HG03575 (cell line): ENCODE data around the gene E2F2.
"Not testable (repeated sequence)": the region's sequence is repeated elsewhere in the genome, so short reads cannot be mapped to it uniquely, and the experiment has no call there.

ENCODE experiments used
- ATAC-seq: cut with Tn5 transposase; IDR thresholded peaks from one replicate; pipeline ENCODE4 v1.9.1; 2021; ENCODE audit not compliant: unreplicated experiment, insufficient number of reproducible peaks, low FRiP score; ENCODE audit errors: extremely low read depth

Gene E2F2

DNA sequence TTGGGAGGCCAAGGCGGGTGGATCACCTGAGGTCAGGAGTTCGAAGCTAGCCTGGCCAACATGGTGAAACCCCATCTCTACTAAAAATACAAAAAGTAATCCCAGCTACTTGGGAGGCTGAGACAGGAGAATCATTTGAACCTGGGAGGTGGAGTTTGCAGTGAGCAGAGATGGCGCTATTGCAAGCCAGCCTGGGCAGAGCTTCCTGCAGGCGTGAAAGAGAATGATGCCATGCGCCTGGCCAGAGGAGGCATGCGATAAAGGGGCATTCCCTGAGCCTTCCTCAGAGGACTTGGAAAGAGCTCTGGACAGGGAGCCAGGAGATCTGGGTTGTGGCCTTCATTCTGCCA, 3.2 kb downstream of the E2F2 start:
- ATAC-seq: no peak

DNA sequence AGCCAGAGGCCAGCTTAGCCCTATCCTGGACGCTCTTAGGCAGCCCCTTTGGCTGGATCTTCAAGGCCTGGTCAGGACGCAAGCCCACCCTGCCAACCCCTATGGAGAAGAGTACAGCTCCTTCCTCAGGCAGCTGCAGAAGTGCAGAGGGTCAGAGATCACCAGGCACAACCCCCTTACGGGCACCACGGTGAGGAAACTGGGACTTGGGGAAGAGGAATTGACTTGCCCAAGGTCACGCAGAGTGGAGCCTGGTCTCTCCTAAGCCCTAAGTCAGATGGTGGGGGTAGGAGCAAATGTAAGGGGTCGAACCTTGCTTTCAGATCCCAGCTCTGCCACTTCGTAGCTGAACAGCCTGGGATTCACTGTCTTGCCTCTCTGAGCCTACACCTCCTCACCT, 3.7 kb downstream of the E2F2 start:
- ATAC-seq: no peak

DNA sequence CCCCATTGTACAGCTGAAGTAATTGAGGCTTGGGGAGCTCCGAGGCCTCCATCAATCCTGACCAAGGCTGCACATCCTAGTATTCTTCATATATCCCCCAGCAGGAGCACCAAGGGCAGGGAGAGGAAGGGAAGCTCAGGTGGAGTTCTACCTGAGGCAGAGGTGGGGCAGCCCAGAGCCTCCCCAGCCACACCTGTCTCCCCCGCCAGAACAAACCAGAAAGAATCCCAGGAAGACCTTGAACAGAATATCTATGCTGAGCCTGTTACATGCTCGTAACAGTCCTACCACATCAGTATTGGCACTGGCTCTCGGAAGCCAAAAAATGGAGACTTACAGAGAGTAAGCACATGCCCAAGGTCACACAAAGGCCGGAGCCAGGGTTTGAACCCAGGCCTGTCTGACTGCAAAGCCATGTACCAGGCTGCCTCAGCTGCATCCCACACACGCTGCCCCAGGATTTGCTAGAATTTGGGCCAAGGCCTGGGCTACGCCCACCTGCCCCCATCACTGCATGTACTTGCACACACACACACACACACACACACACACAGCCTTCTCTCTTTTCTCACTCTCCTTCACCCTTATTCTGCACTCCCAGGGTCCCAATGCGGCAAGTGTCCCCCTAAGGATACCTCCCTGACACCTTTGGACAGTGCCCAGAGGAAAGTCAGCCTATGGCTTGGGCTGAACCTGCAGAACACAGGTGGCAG, 4.5 kb downstream of the E2F2 start:
- ATAC-seq: no peak

DNA sequence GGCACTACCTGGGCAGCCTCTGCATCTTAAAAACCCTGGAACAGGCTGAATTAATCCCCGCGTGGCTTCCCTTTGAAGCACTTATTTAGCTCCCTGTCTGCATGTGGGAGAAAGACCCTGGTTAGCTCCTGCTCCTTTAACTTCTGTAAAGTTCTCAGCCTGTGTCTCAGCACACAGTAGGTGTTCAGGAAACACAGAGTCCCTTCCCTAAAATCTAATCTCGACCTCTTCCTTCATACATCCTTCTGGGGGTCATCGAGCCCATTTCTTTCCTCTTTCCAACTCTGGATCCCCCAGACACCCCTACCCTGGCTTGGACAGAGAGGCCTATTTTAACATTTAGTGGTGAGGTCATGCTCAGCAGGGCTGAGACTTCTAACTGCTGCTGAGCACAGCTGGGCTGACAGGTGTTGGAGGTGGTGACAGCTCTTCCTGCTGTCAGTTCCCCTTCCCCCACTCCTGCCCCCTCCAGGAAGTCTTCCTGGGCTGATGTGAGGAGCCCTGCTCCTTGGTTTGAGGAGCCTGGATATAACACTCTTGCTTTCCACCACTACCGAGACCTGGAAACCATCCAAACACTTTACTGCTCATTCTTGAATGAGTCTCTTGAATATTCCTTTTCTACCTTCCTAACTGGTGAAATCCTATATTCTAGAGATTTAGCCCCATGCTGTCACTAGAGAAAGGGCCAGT, 5.3 kb downstream of the E2F2 start:
- ATAC-seq: no peak

DNA sequence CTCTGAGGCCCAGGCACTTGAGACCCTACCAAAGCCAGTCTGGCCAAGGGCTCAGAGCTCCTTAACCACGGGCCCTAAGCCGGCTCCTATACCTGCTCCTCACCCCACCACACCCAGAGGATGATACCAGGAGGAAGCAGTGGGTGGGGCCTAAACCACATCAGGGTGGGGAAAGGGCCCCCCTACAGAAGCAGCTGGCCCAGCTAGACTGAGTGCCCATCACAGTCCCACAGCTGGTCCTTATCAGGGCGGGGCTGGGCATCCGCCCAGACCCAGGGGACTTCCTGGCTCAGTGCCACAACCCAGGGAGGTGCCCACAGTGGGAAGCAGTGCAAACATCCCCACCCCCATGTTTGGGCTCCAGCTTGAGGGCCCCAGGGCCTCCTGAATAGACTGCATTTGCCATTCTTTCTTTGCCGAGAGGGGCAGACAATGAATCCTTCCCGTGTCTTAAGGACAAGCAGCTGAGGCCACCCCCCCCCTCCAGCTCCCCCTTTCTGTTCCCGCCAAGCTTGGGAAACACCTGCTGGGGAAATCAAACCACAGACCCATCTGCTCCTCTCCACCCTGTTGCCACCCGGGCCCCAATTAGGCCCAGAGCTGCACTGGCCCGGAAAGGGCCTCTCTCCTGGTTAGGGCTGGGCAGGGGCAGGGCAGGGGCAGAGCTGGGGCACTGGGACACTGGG, 6.2 kb downstream of the E2F2 start:
- ATAC-seq: no peak

DNA sequence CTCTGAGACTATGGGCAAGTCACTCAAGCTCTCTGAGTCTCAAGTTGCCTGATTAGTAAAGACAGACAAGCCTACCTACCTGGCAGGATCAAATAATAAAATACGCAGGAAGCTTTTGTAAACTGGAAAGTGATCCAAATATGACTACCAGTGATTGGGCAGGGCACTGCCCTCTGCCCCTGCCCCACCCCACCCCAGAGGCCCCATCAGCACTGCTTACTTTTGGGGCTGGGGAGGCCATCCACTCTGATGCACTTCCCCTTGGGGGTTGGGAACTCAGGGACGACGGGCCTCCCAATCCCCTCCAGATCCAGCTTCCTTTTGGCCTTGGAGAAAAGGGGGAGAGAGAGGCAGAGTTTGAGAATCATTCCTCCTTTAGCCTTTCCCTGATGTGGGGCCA, 6.9 kb downstream of the E2F2 start:
- no peak for ATAC-seq

DNA sequence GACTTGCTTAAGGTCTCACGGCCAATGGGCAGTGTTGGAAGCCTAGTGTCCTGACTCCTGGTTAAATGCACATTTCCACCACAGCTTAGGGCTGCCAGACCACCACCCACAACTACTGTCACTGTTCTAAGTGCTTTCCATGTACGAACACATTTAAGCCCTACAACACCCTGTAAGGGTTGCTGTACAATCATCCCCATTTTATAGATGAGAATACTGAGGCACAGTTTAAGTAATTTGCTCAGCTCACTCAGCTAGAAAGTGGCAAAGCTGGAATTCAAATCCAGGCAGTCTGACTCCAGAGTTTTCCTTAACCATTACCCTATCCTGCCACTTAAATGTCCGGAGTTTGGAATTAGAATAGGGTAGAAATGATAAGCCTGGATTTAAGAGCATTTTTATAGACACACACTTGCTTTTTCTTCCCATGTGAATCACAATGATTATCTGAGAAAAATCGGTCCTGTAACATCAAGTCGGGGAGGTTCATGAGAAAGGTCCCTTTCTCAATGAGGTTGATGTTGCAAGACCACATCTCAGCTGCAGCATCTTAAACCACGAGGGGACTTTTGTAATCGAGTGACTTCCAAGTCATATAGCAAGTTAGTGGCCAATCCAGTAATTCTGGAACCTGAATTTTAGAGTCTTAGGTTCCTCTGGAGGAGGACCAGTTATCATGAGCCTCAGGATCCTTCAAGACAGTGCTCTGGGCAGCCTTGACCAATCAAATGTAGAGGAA, 8.6 kb downstream of the E2F2 start:
- ATAC-seq: no peak

DNA sequence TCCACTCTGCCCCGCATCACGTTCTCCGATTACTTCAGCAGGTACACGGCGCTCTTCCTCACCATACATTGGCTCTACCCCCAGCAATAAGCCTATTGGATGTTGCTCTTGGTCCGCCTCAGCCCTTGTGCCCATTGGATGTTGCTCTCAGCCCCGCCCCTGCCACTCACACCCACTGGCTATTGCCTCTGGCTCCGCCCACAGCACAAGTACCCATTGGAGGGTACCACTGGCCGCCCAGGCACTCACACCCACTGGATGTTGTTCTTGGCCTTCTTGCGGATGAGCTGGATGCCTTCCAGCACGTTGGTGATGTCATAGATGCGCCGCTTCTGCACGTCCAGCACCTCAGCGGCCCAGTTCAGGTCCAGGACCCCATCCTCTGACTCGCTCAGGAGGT, 9.4 kb downstream of the E2F2 start:
- no peak for ATAC-seq

DNA sequence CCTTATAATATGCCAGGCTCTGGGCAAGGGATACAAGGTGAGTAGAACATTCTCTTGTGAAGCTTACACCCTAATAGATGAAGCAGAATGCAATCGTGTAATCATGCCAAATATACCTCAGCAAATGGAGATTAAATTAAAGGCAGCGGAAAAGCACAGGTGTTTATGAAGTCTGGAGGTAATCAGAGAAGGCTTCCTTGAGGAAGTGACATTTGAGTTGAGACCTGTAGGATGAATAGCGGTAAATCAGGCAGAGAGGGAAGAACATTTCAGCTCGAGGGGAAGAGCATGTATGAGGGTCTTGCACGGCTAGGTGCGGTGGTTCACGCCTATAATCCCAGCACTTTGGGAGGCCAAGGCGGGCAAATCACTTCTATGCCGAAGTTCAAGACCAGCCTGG, 13.5 kb downstream of the E2F2 start:
- ATAC-seq: no peak

DNA sequence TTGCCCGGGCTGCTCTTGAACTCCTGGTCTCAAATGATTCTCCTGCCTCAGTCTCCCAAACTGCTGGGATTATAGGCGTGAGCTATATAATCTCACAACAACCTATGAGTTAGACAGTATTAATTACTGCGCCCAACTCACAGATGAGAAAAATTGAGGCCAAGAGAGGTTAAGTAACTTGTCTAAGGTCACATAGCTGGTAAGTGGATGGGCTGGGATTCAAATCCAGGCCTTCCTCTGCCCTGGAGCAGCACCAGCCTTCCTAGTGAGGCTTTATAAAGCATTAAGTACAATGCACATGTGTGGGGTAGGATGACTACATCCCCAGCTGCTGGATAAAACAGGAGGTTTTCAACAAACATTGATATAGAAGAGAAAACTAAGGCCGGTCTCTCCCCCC, 15.1 kb downstream of the E2F2 start:
- no peak for ATAC-seq

DNA sequence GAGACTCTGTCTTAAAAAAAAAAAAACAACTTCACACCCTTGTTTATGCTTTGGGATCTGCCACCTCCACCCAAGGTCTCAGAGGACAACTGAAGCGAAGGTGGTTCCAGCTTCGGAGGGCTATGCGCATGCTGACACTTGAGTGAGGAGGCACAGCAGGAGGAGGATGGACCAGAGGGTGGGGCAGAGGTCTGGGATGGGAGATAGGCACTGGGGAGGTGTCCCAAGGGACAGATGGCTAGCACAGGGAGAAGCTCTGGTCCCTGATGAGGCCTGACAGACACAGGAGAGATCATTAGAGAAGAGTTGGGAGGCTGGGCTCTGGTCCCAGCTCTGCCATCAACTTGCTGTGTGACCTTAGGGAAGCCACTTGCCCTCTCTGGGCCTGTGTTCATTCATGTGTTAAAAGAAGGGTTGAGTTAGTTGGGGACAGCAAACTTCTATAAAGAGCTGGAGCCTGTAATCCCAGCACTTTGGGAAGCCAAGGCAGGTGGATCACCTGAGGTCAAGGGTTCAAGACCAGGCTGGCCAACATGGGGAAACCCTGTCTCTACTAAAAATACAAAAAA, 16.8 kb downstream of the E2F2 start:
- ATAC-seq: no peak

DNA sequence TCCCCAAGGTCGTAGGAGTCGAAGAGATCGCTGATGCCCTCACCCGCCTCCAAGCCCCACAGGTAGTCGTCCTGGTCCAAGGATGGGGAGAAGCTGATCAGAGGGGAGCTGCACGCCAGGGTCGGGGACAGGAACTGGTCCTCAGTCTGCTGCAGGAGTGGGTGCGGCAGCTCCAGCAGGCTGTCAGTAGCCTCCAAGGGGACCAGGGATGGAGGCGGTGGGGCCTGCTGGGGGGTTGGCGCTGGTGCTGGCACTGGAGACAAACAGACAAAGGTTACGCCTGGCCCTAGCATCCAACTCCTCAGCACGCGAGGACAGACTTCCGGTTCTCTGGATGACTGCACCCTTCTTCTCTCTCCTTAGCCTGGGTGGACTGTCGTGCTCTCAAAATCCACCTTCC, 21.1 kb downstream of the E2F2 start:
- ATAC-seq: no peak

DNA sequence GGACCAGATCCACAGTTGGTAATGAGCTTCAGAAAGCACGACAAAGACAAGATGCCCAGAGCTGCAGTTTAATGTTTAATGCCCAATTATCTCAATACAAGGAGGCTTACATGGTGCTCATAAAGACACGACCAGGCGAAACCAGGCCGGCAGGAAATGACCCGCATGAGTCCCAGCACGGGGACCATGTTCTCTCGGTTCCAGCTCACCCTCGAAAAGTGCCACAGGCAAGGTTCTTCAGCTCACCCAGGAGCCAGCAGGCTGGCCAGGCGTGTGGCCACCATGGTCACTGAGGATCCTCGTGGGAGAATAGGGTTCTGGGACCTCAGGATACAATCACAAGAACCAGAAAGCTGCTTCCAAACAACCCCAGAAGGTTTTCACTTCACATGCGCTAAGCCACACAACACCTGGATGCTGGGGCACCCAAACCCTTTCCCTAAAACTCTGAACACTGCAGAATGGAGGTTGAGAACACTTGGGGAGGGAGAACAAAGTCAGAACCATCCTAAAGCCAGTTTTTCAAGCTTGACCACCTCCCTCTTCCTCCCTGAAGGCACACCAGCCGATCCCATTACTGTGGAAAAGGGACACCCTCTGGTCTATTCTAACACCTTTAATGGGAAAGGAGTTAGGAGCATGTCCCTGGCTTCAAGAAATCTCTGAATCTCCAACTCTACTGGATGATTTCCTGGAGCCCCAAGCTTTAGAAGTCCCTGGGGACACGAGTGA, 24.5 kb downstream of the E2F2 start:
- no peak for ATAC-seq

DNA sequence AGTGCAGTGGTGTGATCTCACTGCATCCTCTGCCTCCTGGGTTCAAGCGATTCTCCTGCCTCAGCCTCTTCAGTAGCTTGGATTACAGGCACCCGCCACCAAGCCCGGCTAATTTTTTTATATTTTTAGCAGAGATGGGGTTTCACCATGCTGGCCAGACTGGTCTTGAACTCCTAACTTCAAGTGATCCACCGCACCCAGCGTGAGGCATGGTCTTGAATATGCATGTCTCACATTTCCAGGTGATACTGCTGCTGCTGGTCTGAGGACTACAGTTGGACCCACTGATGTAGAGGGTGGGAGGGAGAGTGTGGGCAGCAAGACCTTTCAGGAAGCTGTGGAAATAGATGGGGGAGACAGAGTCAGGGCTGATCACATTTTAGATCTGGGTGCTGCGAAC, 25.2 kb downstream of the E2F2 start:
- ATAC-seq: no peak

DNA sequence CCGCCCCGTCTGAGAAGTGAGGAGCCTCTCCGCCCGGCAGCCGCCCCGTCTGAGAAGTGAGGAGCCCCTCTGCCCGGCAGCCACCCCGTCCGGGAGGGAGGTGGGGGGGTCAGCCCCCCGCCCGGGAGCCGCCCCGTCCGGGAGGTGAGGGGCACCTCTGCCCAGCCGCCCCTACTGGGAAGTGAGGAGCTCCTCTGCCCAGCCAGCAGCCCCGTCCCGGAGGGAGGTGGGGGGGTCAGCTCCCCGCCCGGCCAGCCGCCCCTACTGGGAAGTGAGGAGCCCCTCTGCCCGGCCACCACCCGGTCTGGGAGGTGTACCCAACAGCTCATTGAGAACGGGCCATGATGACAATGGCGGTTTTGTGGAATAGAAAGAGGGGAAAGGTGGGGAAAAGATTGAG, 26.9 kb downstream of the E2F2 start:
- not testable (repeated sequence) for ATAC-seq

DNA sequence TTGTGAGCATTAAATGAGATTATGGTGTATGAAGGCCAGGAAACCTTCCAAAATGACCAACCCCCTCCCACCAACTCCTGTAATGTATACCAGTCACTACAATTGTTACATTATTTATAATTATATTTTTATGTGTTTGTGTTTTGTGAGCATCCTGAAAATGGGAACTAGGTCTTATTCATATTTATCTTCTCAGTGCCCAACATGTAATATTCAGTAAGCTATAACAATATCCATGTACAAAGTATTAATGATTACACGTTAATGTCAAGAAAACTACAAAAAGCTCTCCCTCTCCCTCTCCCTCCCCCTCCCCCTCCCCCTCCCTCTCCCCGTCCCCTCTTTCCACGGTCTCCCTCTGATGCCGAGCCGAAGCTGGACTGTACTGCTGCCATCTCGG, 28.1 kb downstream of the E2F2 start:
- ATAC-seq: no peak

DNA sequence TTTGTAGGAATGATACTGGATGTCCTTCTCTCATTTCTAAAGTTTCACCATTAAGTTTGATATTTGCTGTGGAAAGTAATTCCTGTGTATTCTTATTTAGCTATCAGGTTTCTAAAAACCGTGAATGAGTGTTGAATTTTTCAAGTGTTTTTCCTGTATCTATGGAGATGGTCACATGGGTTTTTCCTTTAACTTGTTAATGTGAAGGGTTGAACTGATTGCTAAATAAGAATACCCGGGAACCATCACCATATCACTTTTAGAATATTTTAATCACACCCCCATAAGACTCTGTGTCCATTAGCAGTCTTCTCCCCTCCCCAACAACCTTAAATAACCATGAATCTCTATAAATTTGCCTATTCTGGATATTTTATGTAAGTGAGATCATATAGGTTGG, 30.6 kb downstream of the E2F2 start:
- no peak for ATAC-seq

DNA sequence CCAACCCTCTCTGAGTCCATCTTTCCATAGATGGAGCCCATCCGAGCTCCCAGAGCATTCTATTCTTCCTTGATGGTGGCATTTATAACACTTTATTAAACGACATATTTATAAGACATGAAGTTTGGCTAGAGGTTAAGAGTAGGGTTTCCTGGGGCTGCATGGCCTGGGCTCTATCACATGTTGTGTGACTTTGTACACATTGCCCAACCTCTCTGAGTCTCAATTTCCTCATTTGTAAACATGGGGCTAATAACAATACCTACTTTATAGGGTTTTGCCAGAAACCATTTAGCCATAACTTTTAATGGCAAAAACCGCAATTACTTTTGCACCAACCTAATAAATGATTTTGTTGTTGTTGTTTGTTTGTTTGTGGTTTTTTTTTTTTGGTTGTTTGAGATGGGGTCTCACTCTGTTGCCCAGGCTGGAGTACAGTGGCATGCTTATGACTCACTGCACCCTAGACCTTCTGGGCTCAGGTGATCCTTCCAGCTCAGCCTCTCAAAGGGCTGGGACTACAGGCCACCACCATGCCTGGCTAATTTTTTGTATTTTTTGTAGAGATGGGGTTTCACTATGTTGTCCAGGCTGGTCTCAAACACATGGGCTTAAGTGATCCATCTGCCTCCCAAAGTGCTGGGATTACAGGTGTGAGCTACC, 33.1 kb downstream of the E2F2 start:
- no peak for ATAC-seq
